Common myeloid progenitor, CD34-positive (primary cell): ENCODE results near the gene NOL8.

Source experiments
- CTCF ChIA-PET: fragments of 350-600 bp; sonication (Branson Sonifier 250); formaldehyde crosslinking; loops from one replicate; lab custom pipeline; 2021; ENCODE audit warnings: antibody characterized with exemption; lab: Charles Lee
- POLR2A ChIA-PET: fragments of 350-600 bp; sonication (Branson Sonifier 250); formaldehyde crosslinking; loops from one replicate; lab custom pipeline; 2021; ENCODE audit warnings: antibody characterized with exemption; lab: Charles Lee
- DNase-seq, 3 donors: peaks; one replicate each; pipeline versions ENCODE4 v3.0.0 to v3.0.0-alpha.2; 2013
- H3K27ac ChIP-seq, 2 experiments: 1 replicate in 1 of 2; 2 replicates in 1 of 2; pipeline ENCODE4 v1.7.0; 2013; ENCODE audit warnings: inconsistent platforms in 2 of 2, low read length in 2 of 2, mild to moderate bottlenecking in 2 of 2, low read depth in 1 of 2, moderate library complexity in 1 of 2; ENCODE audit not compliant: severe bottlenecking in 2 of 2, insufficient read depth in 1 of 2, poor library complexity in 1 of 2
- H3K27me3 ChIP-seq, 5 experiments: replicated peaks in 2 of 5; 1 replicate in 3 of 5; 2 replicates in 2 of 5; pipeline versions ENCODE4 v1.6.1 to v1.7.0; 2013; ENCODE audit warnings: low read length in 4 of 5, mild to moderate bottlenecking in 2 of 5, moderate library complexity in 2 of 5, inconsistent platforms in 1 of 5; ENCODE audit not compliant: insufficient read depth in 5 of 5, control insufficient read depth in 4 of 5
- H3K36me3 ChIP-seq, 4 experiments: 1 replicate in 2 of 4; 2 replicates in 2 of 4; pipeline versions ENCODE4 v1.6.1 to v1.7.0; 2013; ENCODE audit warnings: low read length in 3 of 4, control low read depth in 1 of 4, mild to moderate bottlenecking in 1 of 4; ENCODE audit not compliant: control insufficient read depth in 4 of 4, insufficient read depth in 4 of 4
- H3K4me1 ChIP-seq, 4 experiments: 1 replicate in 3 of 4; 2 replicates in 1 of 4; pipeline versions ENCODE4 v1.6.1 to v1.7.1; 2013; ENCODE audit warnings: low read length in 3 of 4, mild to moderate bottlenecking in 3 of 4, control low read depth in 1 of 4, inconsistent platforms in 1 of 4, moderate library complexity in 1 of 4; ENCODE audit not compliant: control insufficient read depth in 4 of 4, insufficient read depth in 4 of 4; ENCODE audit errors: control extremely low read depth in 1 of 4
- H3K4me3 ChIP-seq, 7 experiments: 1 replicate in 4 of 7; 2 replicates in 3 of 7; pipeline versions ENCODE4 v1.5.1 to v1.7.0; 2013; ENCODE audit warnings: mild to moderate bottlenecking in 7 of 7, low read length in 6 of 7, moderate library complexity in 6 of 7, inconsistent platforms in 2 of 7, low read depth in 2 of 7, control low read depth in 1 of 7; ENCODE audit not compliant: insufficient read depth in 4 of 7, control insufficient read depth in 1 of 7; ENCODE audit errors: extremely low read depth in 1 of 7
- H3K9me3 ChIP-seq, 5 experiments: 1 replicate in 4 of 5; 2 replicates in 1 of 5; pipeline versions ENCODE4 v1.6.1 to v1.7.1; 2013; ENCODE audit warnings: low read length in 4 of 5, mild to moderate bottlenecking in 2 of 5, inconsistent platforms in 1 of 5, low read depth in 1 of 5, moderate library complexity in 1 of 5; ENCODE audit not compliant: control insufficient read depth in 4 of 5, insufficient read depth in 2 of 5; ENCODE audit errors: control extremely low read depth in 1 of 5
- WGBS: methylation state at CpG from one replicate; pipeline ENCODE4 v1.1.5; 2013; ENCODE audit not compliant: insufficient coverage; 5-methylcytosine and 5-hydroxymethylcytosine counted together

Gene NOL8

GRCh38 chr9:92350740-92351133 lies 25.6 kb upstream of the NOL8 start:
- no peak overlapping the region for H3K4me3 ChIP-seq
- ChIA-PET CTCF (interaction anchor here (1.1 to 1.4 kb wide), 2 partner anchors 22 to 88 kb away, joined by 3 to 5 read pairs; no protein-coding TSS in a partner anchor), POLR2A (no interaction called here)
- no peak overlapping the region for H3K27ac ChIP-seq
- no peak for DNase-seq
- peaks cover 0 to 8% (median 0%) of the 10 kb centered on the region in 5 experiments for H3K9me3 ChIP-seq
- no peaks in the 10 kb centered on the region for H3K27me3 ChIP-seq
- H3K4me1 ChIP-seq = peaks cover 2 to 9% (median 4%) of the 10 kb centered on the region in 4 experiments
- peaks cover 2 to 24% (median 7%) of the 10 kb centered on the region in 4 experiments for H3K36me3 ChIP-seq

- Histone ChIP-seq H3K9me3 (peaks cover 0 to 8% (median 0%) of the 10 kb centered on the region in 5 experiments), H3K4me1 (peaks cover 2 to 9% (median 4%) of the 10 kb centered on the region in 4 experiments), H3K36me3 (peaks cover 2 to 24% (median 7%) of the 10 kb centered on the region in 4 experiments), H3K27me3 (no peaks in the 10 kb centered on the region), H3K4me3 (no peak overlapping the region), H3K27ac (no peak overlapping the region)
- WGBS = 100% methylated on average over 1 of the region's 7 CpGs
- DNase-seq = no peak
- POLR2A ChIA-PET = no interaction called here
- CTCF ChIA-PET = interaction anchor here (1.1 to 1.4 kb wide), 2 partner anchors 22 to 89 kb away, joined by 3 to 5 read pairs; no protein-coding TSS in a partner anchor
Measured at GRCh38 chr9:92349771-92350739, 24.9 kb upstream of the NOL8 start.

- no peak for DNase-seq
- Histone ChIP-seq H3K4me1 (no peaks in the 10 kb centered on the region), H3K4me3 (no peak overlapping the region), H3K9me3 (peaks cover 0 to 3% (median 0%) of the 10 kb centered on the region in 5 experiments), H3K27me3 (no peaks in the 10 kb centered on the region), H3K36me3 (peaks cover 0 to 27% (median 7%) of the 10 kb centered on the region in 4 experiments), H3K27ac (no peak overlapping the region)
- CTCF ChIA-PET = interaction anchor here (2.0 to 5.6 kb wide), 2 partner anchors 13 to 92 kb away, joined by 7 to 35 read pairs; no protein-coding TSS in a partner anchor
- POLR2A ChIA-PET = no interaction called here
Measured at GRCh38 chr9:92345582-92345981, 20.4 kb upstream of the NOL8 start.

- H3K4me1 ChIP-seq = no peaks in the 10 kb centered on the region
- no peak overlapping the region for H3K4me3 ChIP-seq
- H3K36me3 ChIP-seq = peaks cover 8 to 50% (median 21%) of the 10 kb centered on the region in 4 experiments
- DNase-seq = peak in 2 of 3 donors; percentile 12 to 15
- no peaks in the 10 kb centered on the region for H3K27me3 ChIP-seq
- ChIA-PET CTCF (interaction anchor here (0.6 to 5.6 kb wide), 11 partner anchors 17 to 375 kb away, joined by 3 to 35 read pairs (median 3); partner anchors contain the start of gene CENPP), POLR2A (interaction anchor here (0.6 kb wide), 1 partner anchor 9 kb away, joined by 3 read pairs; no protein-coding TSS in a partner anchor)
- no CpG with 5 or more reads among the region's 1 CpG for whole genome bisulfite sequencing
- no peak overlapping the region for H3K27ac ChIP-seq
- H3K9me3 ChIP-seq = peaks cover 0 to 3% (median 0%) of the 10 kb centered on the region in 5 experiments
Measured at GRCh38 chr9:92342825-92343488, 17.8 kb upstream of the NOL8 start.

GRCh38 chr9:92341578-92341977 lies 16.4 kb upstream of the NOL8 start:
- Histone ChIP-seq H3K9me3 (peaks cover 0 to 3% (median 0%) of the 10 kb centered on the region in 5 experiments), H3K4me1 (no peaks in the 10 kb centered on the region), H3K27me3 (no peaks in the 10 kb centered on the region), H3K27ac (no peak overlapping the region), H3K36me3 (peaks cover 8 to 49% (median 26%) of the 10 kb centered on the region in 4 experiments), H3K4me3 (no peak overlapping the region)
- WGBS = 100% methylated on average over 1 of the region's 1 CpG
- no peak for DNase-seq
- POLR2A ChIA-PET = no interaction called here
- CTCF ChIA-PET = interaction anchor here (1.0 to 5.6 kb wide), 2 partner anchors 96 to 102 kb away, joined by 5 to 35 read pairs; no protein-coding TSS in a partner anchor

GRCh38 chr9:92333282-92333634 lies 8.1 kb upstream of the NOL8 start:
- H3K36me3 ChIP-seq = peaks cover 3 to 34% (median 12%) of the 10 kb centered on the region in 4 experiments
- H3K27me3 ChIP-seq = no peaks in the 10 kb centered on the region
- H3K27ac ChIP-seq = no peak overlapping the region
- H3K9me3 ChIP-seq = no peaks in the 10 kb centered on the region
- CTCF ChIA-PET = interaction anchor here (1.0 to 2.6 kb wide), 3 partner anchors 12 to 297 kb away, joined by 3 to 12 read pairs (median 7); no protein-coding TSS in a partner anchor
- WGBS = 100% methylated on average over 2 of the region's 2 CpGs
- POLR2A ChIA-PET = no interaction called here
- H3K4me1 ChIP-seq = peaks cover 0 to under 1% (median 0%) of the 10 kb centered on the region in 4 experiments
- DNase-seq = no peak
- H3K4me3 ChIP-seq = no peak overlapping the region
